LNCaP clone FGC (cell line): Measurements from ENCODE around the gene RFTN1.

Experiments
- DNase-seq: peaks from one replicate; pipeline ENCODE4 v3.0.0-alpha.2; 2011; ENCODE audit warnings: low read depth
- H3K4me3 ChIP-seq: 2 replicates; pipeline ENCODE4 v1.5.1; 2011; ENCODE audit warnings: mild to moderate bottlenecking, low read depth, low read length, control low read depth
- TF ChIP-seq, protein P1 (sequence below): IDR thresholded peaks from 2 replicates; pipeline ENCODE4 v1.5.1; 2012; ENCODE audit warnings: mild to moderate bottlenecking; ENCODE audit not compliant: control insufficient read depth, insufficient read depth; ENCODE audit errors: extremely low read depth

Gene RFTN1

DNA sequence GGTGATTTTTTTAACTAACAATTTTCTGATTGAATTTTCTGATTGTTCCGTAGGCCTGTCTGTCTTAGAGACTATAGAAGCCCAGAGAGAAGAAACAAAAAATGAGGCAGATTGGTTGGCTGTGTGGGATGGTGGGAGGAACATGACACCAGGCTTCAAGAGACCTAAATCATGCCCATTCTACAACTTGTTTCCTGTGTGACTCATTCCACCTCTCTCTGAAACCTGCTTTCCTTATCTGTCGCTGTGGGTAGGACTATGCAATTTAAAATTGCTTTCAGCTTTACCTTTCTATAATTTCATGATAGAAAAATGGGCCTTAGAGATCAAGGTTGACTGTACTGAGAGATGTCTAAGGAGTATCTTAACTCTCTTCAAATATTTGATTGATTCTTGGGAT is 203.9 kb downstream of the RFTN1 start:
- H3K4me3 ChIP-seq: no peak overlapping the region
- TF ChIP-seq, protein P1, sequence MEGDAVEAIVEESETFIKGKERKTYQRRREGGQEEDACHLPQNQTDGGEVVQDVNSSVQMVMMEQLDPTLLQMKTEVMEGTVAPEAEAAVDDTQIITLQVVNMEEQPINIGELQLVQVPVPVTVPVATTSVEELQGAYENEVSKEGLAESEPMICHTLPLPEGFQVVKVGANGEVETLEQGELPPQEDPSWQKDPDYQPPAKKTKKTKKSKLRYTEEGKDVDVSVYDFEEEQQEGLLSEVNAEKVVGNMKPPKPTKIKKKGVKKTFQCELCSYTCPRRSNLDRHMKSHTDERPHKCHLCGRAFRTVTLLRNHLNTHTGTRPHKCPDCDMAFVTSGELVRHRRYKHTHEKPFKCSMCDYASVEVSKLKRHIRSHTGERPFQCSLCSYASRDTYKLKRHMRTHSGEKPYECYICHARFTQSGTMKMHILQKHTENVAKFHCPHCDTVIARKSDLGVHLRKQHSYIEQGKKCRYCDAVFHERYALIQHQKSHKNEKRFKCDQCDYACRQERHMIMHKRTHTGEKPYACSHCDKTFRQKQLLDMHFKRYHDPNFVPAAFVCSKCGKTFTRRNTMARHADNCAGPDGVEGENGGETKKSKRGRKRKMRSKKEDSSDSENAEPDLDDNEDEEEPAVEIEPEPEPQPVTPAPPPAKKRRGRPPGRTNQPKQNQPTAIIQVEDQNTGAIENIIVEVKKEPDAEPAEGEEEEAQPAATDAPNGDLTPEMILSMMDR: no peak
- DNase-seq: no peak

DNA sequence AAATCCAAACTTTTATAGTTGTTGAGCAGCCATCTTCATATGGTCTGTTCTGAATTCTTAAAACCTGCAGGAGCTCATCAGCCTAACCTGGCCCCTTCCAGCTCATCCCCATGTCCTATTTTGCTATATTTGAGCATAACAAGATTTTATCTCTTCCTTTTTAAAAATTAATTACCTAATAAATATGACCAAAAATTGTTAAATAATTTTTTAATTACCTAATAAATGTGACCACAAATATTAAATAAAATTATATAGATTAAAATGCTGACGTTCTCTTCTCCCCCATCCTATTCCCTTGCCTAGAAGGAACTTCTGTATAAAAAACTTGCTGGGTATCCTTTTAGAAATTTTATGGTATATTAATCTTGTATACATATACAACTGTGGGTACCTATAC is 204.8 kb downstream of the RFTN1 start:
- no peak overlapping the region for H3K4me3 ChIP-seq
- TF ChIP-seq, protein P1: no peak

GRCh38 chr3:16307832-16308531 is 205.5 kb downstream of the RFTN1 start:
- TF ChIP-seq, protein P1: no peak
- no peak for DNase-seq
- H3K4me3 ChIP-seq: no peak overlapping the region

More for the DNA sequence above, 204.8 kb downstream of the RFTN1 start:
- no peak for DNase-seq

DNA sequence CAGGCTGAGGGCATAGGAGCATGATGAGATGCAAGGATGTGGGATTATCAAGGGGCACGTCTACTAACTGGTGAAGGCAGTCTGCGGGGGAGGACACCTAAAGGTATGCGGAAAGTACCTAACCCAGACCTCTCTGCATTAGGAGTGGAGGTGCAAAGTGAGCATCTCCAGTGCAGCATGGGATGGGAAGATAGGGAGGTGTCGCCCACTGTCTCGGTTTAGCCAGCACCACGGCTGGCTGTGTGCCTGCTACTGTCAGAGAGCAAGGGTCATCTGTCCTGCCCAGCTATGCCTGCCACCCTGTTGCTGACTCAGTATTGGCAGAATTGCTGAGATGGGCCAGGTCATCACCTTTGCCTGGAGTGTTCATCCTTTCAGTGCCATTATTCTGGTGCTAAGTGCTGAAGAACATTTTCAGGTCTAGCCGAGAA is 208.4 kb downstream of the RFTN1 start:
- TF ChIP-seq, protein P1: no peak
- no peak for DNase-seq
- no peak overlapping the region for H3K4me3 ChIP-seq

DNA sequence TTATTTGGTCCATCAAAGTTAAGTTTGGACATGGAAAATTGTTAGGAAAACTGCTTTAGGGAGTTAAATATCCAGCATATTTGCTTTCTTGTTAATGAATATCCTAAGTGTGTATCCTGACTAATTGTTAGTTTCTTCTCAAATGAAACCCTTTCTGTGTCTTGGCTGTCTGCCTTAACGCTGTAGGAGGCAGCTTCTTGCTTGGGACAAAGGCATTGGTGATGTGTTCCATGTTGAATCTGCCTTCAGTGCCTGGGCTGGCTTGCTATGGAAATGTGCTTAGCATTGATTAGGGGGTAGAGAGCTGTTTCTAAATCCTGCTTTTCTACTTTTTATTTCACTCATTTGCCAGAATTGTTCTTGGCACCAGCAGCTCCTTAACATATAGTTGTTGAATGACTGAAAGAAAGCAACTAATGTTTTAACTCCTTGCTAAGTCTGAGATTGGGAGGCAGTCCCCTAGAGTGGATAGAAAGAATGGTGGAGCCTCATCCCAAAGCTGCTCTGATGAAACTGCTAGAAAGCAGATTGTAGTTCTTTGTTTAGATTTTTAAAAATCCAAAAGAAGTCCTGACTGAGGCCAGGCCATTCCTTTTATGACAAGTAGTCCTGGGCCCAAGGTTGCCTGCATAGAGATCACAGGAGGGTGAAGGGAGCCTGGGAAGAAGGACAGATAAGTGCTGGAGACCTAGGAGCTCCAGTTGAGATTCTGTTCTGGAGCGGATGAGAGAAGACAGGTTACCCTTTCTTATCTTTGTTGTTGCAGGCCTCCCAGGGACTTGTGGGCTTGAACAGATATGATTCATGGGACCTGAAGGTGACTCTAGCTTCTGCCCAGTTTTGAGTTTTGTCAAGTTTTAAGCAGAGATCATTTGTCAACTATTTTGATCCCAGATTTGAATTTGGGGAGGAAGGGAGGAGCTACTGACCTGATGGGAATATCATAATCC is 209.2 kb downstream of the RFTN1 start:
- TF ChIP-seq, protein P1: no peak
- H3K4me3 ChIP-seq: no peak overlapping the region
- no peak for DNase-seq

- TF ChIP-seq, protein P1: no peak
- H3K4me3 ChIP-seq: no peak overlapping the region
- no peak for DNase-seq
Observed at GRCh38 chr3:16303037-16303575, 210.4 kb downstream of the RFTN1 start.
